ENCODE results near the gene KIF16B.

- TF ChIP-seq CTCF (IDR thresholded peaks at IDR 0.05) (peak; percentile 15 to 56 (median 48)), POLR2A (IDR thresholded peaks at IDR 0.05) (no peak)
Observed at GRCh38 chr20:16434062-16434664, 139.1 kb downstream of the KIF16B start.
